Retinal pigment epithelial cell (primary cell): ENCODE measurements around the gene NLK.

Experiments used
- DNase-seq: peaks from one replicate; pipeline ENCODE4 v3.0.0-alpha.2; 2010; ENCODE audit warnings: low read depth
- H3K4me3 ChIP-seq: 2 replicates; pipeline ENCODE4 v1.5.1; 2011; ENCODE audit warnings: mild to moderate bottlenecking, low read length, control low read depth, moderate library complexity
- CTCF ChIP-seq: conservative IDR thresholded peaks from 2 replicates; pipeline ENCODE4 v1.5.1; 2011; ENCODE audit warnings: low read depth, low read length, control low read depth, inconsistent platforms

The NLK gene

GRCh38 chr17:28042657-28042720 is at the start of gene NLK:
NLK (plus strand) TSS chr17:28042677; CDS start chr17:28042874, 197 bp downstream.
- no peak for DNase-seq
- TF ChIP-seq CTCF, result no peak
- peak within 1 kb of the TSS; percentile 82 for H3K4me3 ChIP-seq

- no peak overlapping the region for H3K4me3 ChIP-seq
- no peak for TF ChIP-seq CTCF
- DNase-seq, result no peak
Observed at GRCh38 chr17:27993161-27993695, 49.2 kb upstream of the NLK start.

- no peak for TF ChIP-seq CTCF
- no peak overlapping the region for H3K4me3 ChIP-seq
- no peak for DNase-seq
Observed at GRCh38 chr17:27993723-27994310, 48.7 kb upstream of the NLK start.

GRCh38 chr17:27994586-27994985 is 47.9 kb upstream of the NLK start:
- DNase-seq, result no peak
- H3K4me3 ChIP-seq, result no peak overlapping the region
- TF ChIP-seq CTCF, result no peak

- no peak for TF ChIP-seq CTCF
- no peak overlapping the region for H3K4me3 ChIP-seq
- DNase-seq, result no peak
Observed at GRCh38 chr17:27995554-27995953, 46.9 kb upstream of the NLK start.

- no peak for DNase-seq
- no peak for TF ChIP-seq CTCF
- no peak overlapping the region for H3K4me3 ChIP-seq
Observed at GRCh38 chr17:27996202-27997043, 46.1 kb upstream of the NLK start.

GRCh38 chr17:27997044-27997401 is 45.5 kb upstream of the NLK start:
- H3K4me3 ChIP-seq, result no peak overlapping the region
- no peak for DNase-seq
- TF ChIP-seq CTCF, result no peak
